Measurements from ENCODE around the gene DPH1.

The DPH1 gene

DNA sequence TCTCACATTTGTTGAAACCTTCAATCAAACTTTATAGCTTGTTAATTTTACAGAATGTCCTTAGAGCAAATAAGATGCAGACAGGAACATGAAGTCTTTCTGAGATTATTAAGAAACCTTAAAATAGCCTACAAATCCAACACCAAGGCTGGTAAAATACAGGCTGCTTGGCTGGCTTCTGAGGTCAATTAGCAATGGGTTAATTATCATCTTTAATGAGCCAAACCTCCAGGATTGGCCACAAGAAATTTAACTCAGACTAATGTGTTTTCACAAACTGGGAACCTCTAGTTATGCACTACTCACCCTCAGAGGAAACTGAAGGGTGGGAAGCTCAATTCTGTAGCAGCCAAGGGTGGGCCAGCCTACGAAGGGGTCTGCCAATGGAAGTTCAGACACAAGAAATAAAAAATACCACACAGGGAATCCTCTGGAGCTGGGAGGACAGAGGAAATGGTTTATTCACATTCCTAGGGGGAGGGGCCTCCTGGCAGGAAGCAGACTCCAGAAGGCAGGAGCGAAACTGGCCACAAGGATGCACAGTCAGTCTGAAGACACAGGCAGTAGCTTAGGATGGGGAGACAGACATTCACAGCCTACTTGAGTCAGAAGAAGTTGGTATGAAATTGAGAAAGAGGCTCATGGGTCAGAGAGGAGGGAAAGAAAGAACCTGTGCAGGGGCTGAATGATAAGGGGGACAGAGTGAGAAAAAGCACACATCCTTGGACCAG, 61.0 kb downstream of the DPH1 start:
- TF ChIP-seq, protein P1, sequence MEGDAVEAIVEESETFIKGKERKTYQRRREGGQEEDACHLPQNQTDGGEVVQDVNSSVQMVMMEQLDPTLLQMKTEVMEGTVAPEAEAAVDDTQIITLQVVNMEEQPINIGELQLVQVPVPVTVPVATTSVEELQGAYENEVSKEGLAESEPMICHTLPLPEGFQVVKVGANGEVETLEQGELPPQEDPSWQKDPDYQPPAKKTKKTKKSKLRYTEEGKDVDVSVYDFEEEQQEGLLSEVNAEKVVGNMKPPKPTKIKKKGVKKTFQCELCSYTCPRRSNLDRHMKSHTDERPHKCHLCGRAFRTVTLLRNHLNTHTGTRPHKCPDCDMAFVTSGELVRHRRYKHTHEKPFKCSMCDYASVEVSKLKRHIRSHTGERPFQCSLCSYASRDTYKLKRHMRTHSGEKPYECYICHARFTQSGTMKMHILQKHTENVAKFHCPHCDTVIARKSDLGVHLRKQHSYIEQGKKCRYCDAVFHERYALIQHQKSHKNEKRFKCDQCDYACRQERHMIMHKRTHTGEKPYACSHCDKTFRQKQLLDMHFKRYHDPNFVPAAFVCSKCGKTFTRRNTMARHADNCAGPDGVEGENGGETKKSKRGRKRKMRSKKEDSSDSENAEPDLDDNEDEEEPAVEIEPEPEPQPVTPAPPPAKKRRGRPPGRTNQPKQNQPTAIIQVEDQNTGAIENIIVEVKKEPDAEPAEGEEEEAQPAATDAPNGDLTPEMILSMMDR (IDR thresholded peaks at IDR 0.05; ENCODE audit: control insufficient read depth, insufficient read depth, low read depth, low read length, missing control alignments), result peak; percentile 62
- DNase-seq (ENCODE audit: low read depth), result peak; percentile 89
- no peak overlapping the region for H3K4me3 ChIP-seq (ENCODE audit: control insufficient read depth, low read depth, low read length)

DNA sequence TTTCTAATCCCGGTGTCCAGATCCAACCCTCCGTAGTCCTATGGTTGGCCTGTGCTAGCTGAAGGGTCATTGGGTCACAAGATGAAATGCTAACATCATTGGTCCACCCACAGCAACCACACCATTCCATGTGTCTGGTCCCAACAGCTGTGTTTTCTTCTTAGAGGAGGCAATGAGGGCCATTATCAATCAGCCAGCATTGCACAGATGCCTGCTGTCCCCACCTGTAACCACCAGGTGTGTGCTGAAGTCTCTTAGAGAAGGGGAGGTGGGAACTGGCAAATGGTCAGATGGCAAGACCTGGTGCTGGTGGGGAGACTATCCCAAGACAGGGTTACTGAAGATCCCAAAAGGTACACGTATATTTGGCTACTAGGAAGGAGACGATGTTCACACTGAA, 62.3 kb downstream of the DPH1 start:
- TF ChIP-seq, protein P1 (IDR thresholded peaks at IDR 0.05; ENCODE audit: control insufficient read depth, insufficient read depth, low read depth, low read length, missing control alignments), result no peak
- H3K4me3 ChIP-seq (ENCODE audit: control insufficient read depth, low read depth, low read length), result no peak overlapping the region
- DNase-seq (ENCODE audit: low read depth), result no peak

DNA sequence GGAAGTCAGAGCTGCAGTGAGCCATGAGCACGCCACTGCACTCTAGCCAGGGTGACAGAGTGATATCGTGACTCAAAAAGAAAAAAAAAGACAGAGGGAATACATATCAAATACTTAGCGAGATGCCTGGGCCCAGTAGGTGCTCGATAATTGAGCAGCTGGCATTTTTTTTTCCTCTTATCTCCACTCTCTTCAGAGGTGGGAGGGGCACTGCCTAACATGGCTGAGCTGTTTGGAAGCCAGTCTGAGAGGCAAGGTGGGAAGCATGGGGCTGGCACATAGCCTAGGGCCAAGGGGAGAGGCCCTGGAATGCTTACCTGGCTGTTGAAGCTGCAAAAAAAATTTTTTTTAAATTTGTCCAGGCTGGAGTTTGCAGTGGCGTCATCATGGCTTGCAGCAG, 63.4 kb downstream of the DPH1 start:
- no peak for DNase-seq (ENCODE audit: low read depth)
- TF ChIP-seq, protein P1 (IDR thresholded peaks at IDR 0.05; ENCODE audit: control insufficient read depth, insufficient read depth, low read depth, low read length, missing control alignments), result no peak
- no peak overlapping the region for H3K4me3 ChIP-seq (ENCODE audit: control insufficient read depth, low read depth, low read length)

All from AG09309 (cell line).